RCC 7860 (cell line): ENCODE measurements around the gene ALG6.
"Not testable (repeated sequence)": the region's sequence is repeated elsewhere in the genome, so short reads cannot be mapped to it uniquely, and the experiment has no call there.

Experiments used
- DNase-seq: peaks from one replicate; pipeline ENCODE4 v3.0.0-alpha.2; 2015; ENCODE audit warnings: low spot score
- FAIRE-seq: peaks from 2 replicates; lab custom pipeline; 2012; peaks lifted over from hg19 to GRCh38; lab: Jason Lieb, UNC

The ALG6 gene

DNA sequence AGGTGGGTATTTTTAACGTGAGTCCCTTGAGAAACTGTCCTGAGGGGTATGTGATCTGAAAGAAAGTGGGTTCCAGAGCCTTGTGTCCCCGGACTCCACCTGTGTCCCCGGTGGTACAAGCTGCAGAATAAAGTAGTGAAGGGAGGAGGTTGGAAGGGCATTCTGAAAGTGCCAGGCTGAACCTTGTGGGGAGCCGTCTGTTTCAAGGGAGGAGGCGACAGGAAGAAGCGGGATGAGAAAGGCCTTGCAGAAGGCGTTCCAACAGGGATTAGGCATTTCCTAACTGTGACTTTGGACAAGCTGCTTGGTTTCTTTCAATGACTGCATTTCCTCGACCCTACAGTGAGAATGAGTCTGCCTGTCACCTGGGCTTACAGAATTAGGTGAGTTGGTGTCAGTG lies 39.3 kb upstream of the ALG6 start:
- no peak for FAIRE-seq
- DNase-seq = no peak

DNA sequence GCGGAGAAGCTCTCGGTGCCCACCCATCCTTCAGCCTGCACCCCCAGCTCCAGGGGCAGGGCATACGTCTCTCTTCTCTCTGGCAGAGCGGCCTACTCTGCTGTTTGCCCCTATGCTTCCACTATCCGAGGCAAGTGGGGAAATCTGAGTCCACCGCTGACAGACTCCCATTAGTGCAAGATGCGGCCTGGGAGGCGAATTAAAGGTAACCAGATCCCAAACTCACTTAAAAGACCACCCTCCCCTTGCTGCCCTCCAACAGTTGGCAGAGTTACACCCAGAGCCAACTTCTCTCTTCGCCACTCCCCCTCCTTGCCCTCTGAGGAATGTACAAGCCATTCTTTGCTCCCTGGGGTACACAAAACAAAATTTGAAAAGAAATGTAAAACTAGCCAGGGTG lies 38.6 kb upstream of the ALG6 start:
- FAIRE-seq (no peak), DNase-seq (no peak)

DNA sequence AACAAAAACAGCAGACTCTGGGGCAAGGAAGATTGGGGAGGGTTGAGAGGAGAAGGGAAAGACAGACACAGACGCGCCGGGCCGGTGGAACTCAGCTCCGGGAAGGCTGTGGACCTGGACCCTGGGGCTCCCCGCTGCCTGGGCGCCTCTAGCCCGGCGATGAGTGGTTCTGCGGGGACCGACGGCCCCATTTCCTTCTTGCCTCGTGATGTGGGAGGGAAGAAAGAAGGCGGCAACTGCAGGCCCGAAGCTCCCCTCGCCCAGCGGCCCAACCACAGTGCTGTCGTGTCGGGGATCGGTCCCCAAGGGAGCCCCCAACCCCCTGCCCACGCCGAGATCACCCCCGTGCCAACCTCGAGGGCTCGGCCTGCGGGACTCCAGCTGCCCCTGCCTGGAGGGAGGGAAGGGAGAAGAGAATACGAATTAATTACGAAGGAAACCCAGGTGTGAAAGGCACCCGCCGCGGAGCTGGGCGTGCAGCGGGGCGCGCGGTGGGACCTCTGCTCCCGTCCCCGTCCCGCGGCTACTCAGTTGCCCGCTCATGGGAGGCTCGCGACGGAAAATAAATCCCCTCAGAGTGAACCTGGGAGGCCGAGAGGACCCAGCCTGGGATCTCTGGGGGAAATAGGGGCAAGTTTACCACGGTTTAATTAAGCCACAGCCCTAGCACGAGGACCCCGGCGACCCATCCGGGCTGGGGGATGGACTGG lies 37.7 kb upstream of the ALG6 start:
- no peak for FAIRE-seq
- DNase-seq = no peak

- FAIRE-seq (no peak), DNase-seq (no peak)
Measured at GRCh38 chr1:63330331-63330916, 37.0 kb upstream of the ALG6 start.

- no peak for FAIRE-seq
- no peak for DNase-seq
Measured at GRCh38 chr1:63342402-63342801, 25.0 kb upstream of the ALG6 start.

- FAIRE-seq = no peak
- DNase-seq = no peak
Measured at GRCh38 chr1:63343922-63344321, 23.5 kb upstream of the ALG6 start.

DNA sequence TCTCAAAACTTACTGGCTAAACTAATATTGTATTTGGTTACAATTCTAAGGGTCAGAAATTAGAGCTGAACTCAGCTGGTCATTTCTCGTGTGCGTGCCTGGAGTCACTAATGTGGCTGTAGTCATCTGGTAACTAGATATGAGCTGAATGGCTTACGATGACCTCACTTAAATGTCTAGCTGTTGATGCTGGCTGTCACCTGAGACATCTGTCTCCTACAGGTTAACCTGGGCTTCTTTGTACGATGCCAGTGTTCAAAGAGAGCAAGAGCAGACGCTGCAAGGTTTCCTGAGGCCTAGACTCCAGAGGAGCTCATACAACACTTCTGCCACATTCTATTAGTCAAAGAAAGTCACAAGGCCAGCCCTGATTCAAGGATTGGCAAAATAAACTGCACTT lies 17.1 kb upstream of the ALG6 start:
- DNase-seq (no peak), FAIRE-seq (no peak)

DNA sequence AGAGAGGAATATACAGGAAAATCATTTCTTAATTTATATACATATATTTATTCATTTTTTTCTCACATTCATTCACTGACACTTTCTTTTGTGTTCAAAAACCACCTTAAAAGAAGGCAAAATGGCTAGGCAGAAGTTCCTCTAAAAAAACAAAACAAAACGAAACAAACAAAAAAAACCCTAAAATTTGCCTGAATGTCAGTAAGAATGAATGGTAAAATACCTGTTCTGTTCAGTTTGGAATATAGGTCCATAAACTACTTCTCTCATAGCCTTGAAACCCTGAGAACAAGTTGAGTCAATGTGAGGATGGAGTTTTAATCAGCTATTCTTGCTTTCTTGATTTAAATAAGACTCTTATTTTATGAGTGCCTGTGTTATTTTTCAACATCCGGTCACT lies 14.7 kb upstream of the ALG6 start:
- DNase-seq (no peak), FAIRE-seq (no peak)

GRCh38 chr1:63356234-63356633 lies 11.2 kb upstream of the ALG6 start:
- FAIRE-seq, DNase-seq: not testable (repeated sequence)

- DNase-seq (no peak), FAIRE-seq (no peak)
Measured at GRCh38 chr1:63359561-63359960, 7.9 kb upstream of the ALG6 start.

- no peak for DNase-seq
- no peak for FAIRE-seq
Measured at GRCh38 chr1:63362073-63362472, 5.4 kb upstream of the ALG6 start.

GRCh38 chr1:63362578-63362977 lies 4.8 kb upstream of the ALG6 start:
- DNase-seq = no peak
- FAIRE-seq = no peak

DNA sequence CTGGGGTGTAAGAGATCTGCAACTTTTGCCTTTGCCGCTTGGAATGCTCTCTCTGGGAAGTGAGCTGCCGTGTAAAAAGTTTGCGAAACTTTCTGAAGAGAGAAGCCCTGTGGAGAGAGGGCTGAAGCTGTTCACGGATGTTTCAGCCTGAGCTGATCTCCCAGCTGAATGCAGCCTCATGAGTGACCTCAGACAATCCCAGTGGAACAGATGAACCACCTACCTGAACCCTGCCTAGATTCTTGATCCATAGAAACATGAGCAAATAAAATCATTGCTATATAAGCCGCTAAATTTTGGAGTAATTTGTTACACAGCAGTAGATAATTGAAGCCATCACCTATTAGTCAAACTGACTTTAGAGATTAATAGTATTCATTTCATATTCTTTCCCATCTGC lies 4.4 kb upstream of the ALG6 start:
- no peak for FAIRE-seq
- no peak for DNase-seq

DNA sequence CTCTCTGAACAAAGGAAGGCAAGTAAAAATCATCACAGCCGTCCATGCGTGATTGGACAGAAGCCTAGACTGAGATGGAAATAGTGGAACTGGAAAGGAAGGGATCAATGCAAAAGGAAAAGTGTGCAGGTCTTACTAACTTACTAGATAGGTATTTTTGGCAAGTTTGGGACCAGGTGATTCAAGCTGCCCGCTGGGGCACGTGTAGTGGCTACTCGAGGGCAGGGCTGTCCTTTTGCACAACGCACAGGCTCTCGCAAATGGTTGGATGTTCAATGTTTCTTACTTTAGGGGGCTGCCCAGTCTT lies 566 bp upstream of the ALG6 start:
- no peak for FAIRE-seq
- DNase-seq = no peak

DNA sequence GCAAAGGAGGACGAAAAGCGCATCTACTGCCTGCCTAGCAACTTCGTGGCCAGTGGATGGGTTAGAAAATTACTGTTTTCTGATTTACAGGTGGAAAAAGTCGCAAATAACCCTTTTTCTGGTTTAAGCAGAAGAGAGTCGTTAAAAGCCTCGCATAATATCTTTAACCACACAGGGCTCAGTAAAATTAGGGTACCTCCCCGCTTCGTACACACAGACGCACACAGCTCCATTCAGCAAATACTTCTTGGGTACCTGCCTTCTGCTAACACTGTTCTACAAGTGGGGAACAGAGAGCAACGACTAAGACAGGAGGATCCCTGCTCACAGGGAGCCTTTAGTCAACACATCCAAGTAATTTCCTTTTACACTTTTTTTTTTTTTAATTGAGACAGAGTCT lies 704 bp downstream of the ALG6 start:
- no peak for DNase-seq
- FAIRE-seq = no peak

- DNase-seq (no peak), FAIRE-seq (peak; percentile 15)
Measured at GRCh38 chr1:63379583-63379982, 12.2 kb downstream of the ALG6 start.

DNA sequence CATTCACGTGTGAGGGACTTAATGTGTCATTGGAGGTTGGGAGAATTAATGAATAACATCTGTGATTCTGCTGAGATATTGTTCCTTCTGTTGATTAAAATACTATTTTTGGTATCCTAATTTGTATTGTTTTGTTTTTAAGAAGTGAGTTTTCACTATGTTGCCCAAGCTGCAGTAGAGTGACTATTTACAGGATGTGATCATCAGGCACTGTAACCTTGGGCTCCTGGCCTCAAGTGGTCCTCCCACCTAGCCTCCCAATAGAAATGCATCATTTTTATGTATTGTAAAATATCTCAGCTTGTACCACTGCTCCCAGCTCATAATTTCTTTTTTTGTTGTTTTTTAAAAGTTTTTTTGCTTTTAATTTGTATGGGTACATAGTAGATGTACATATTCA lies 14.3 kb downstream of the ALG6 start:
- DNase-seq = no peak
- no peak for FAIRE-seq

GRCh38 chr1:63401945-63402344 lies 34.5 kb downstream of the ALG6 start:
- FAIRE-seq (no peak), DNase-seq (no peak)

DNA sequence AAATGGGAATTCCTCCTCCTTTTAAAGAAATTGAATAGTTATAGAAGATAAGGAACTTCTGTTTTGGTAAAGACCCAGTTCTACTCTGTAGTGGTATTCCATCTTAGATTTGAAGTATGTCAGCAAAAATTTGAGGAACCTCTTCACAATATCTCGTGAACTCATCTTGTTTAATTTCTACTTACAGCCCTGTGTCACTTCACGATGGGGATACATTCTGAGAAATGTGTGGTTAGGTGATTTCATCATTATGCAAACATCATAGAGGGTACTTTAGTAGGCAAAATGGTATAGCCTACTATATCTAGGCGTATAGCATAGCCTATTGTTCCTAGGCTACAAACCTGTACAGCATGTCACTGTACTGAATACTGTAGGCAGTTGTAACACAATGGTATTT lies 36.0 kb downstream of the ALG6 start:
- FAIRE-seq (no peak), DNase-seq (no peak)

- DNase-seq (no peak), FAIRE-seq (no peak)
Measured at GRCh38 chr1:63405021-63405420, 37.6 kb downstream of the ALG6 start.

GRCh38 chr1:63405987-63406386 lies 38.6 kb downstream of the ALG6 start:
- FAIRE-seq (no peak), DNase-seq (no peak)

DNA sequence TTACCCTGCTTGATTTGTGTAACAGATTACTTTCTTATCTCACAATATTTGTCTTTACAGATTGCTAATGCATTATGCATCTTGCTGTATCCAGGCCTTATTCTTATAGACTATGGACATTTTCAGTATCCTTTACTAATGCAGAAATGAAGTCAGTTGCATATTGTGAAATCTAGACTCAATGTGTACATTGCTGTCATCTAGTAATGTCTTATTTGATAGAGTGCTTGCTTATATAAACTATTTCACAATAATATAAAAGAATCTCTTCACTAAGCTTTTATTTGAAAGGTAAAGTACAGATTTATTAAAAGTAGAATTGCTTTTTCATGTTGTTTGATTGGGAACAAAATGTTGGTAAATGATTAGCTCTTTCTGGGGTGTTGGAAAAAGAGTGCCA lies 39.6 kb downstream of the ALG6 start:
- no peak for FAIRE-seq

DNA sequence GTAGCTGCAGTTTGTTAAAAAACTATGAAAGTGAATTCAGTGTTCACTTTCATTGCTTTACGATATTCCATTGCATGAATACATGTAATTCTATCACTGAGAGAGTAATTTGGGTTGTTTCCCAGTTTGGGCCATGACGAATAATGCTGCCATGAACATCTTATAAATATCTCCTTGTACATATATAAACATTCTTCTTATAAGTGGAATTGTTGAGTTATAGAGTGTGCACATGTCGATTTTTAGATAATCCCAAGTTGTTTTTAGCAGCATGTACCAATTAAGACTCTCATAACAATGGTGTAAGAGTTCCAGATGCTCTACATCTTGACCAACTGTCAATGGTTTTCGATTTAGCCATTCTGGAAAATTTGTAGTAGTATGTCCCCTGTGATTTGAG lies 40.9 kb downstream of the ALG6 start:
- DNase-seq = no peak
- FAIRE-seq = no peak

More for the DNA sequence above, 39.6 kb downstream of the ALG6 start:
- no peak for DNase-seq
